ENCODE data around the gene CYB5RL.

- TF ChIP-seq EZH2 (IDR thresholded peaks at IDR 0.05; ENCODE audit: borderline replicate concordance, low read depth, low read length, severe bottlenecking) (no peak), CTCF (IDR thresholded peaks at IDR 0.05; ENCODE audit: extremely low read depth in 1 of 2, insufficient read depth in 1 of 2, low read depth in 1 of 2, low read length in 2 of 2) (no peak), MYC (IDR thresholded peaks at IDR 0.05; ENCODE audit: low read depth, low read length) (no peak), POLR2AphosphoS5 (IDR thresholded peaks at IDR 0.05; ENCODE audit: insufficient read depth, low read depth, low read length) (no peak), POLR2A (IDR thresholded peaks at IDR 0.05; ENCODE audit: low read depth, low read length) (no peak), JUN (IDR thresholded peaks at IDR 0.05; ENCODE audit: borderline replicate concordance, insufficient read depth, insufficient read length, low read depth) (no peak), FOS (IDR thresholded peaks at IDR 0.05; ENCODE audit: borderline replicate concordance, insufficient read depth, low read length) (no peak), MAX (IDR thresholded peaks at IDR 0.05; ENCODE audit: insufficient read depth, insufficient read length) (no peak), GATA2 (IDR thresholded peaks at IDR 0.05; ENCODE audit: insufficient read depth, insufficient read length, low read depth, low read length) (no peak)
Measured at GRCh38 chr1:54186056-54186455, 13.8 kb downstream of the CYB5RL start.

Data from endothelial cell of umbilical vein (primary cell).